GM12891 (cell line): Measurements from ENCODE around the gene ENG.
"Not testable (repeated sequence)": the region's sequence is repeated elsewhere in the genome, so short reads cannot be mapped to it uniquely, and the experiment has no call there.

Experiments
- POLR2AphosphoS5 ChIP-seq: IDR thresholded peaks from 2 replicates; pipeline ENCODE4 v1.6.1; 2011; ENCODE audit warnings: low read depth, low read length, control low read depth
- SPI1 ChIP-seq: IDR thresholded peaks from 2 replicates; pipeline ENCODE4 v1.6.1; 2011; ENCODE audit warnings: low read depth, low read length, control low read depth

DNA sequence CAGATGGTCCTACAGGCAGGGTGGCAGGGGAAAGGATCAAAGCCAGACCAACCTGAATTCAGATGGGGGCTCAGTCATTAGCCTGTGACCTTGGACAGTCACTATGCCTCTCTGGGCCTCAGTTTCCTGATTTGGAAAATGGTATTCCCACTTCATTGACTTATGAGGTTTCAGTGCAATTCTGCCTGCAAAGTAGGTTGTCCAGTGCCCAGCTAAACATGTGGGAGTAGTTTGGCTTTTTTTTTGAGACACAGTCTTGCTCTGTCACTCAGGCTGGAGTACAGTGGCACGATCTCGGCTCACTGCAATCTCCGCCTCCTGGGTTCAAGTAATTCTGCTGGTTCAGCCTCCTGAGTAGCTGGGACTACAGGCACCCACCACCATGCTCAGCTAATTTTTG is 17.9 kb downstream of the ENG start:
- TF ChIP-seq POLR2AphosphoS5, SPI1: not testable (repeated sequence)
